Measurements from ENCODE around the gene HOXD13.

DNA sequence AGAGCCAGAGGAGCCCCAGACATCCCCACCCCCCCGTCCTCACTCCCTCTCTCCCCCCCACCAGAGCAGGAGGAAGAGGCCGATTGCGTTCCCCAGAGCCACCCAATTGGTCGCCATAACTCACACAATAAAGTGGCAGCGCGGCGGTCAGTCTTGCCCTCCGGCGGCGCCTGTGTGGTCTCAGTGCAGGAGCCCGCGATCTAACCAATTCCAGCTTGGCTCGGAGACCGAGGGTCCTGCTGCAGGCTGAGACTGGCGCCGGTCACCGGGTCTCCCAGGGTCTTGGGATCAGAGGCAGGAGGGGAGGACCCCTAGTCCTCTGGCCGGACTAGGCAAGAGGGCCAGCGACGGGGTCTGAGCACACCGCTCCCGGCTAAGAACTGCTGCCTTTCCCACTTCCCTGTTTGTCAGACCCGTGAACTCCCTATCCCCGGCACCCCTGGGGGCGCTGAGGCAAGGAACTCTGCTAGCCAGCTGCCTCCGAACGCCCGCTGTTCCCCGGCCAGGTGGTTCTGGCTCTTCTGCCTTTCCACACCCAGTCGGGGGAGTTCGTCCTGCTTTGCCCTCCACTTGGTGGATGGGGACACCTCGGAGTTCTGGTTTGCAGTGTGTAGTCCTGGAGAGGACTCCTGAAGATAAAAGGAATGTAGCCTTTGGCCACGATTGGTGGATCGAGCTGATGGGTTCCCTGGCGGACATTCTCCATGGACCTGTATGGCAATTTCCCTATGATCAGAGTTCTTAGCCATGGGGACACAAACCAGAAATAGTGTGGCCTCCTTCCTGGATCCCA is 6.0 kb downstream of the HOXD13 start:
- TF ChIP-seq KDM1A (IDR thresholded peaks at IDR 0.05; ENCODE audit: borderline replicate concordance, low read length) (no peak), ASH2L (IDR thresholded peaks at IDR 0.05; ENCODE audit: low read length) (no peak), CBX8 (IDR thresholded peaks at IDR 0.05; ENCODE audit: borderline replicate concordance, low read depth, low read length) (no peak), POLR2AphosphoS5 (IDR thresholded peaks at IDR 0.05; ENCODE audit: low read depth, low read length) (no peak), POLR2A (IDR thresholded peaks at IDR 0.05; ENCODE audit: control extremely low read depth in 1 of 2, low read depth in 2 of 2, low read length in 2 of 2) (no peak), YY1 (IDR thresholded peaks at IDR 0.05; ENCODE audit: low read depth, low read length) (no peak), TBP (IDR thresholded peaks at IDR 0.05; ENCODE audit: low read depth, low read length) (no peak), BCL11A (IDR thresholded peaks at IDR 0.05; ENCODE audit: low read depth in 2 of 2, low read length in 2 of 2) (no peak)
- TF ChIP-seq, protein P1, sequence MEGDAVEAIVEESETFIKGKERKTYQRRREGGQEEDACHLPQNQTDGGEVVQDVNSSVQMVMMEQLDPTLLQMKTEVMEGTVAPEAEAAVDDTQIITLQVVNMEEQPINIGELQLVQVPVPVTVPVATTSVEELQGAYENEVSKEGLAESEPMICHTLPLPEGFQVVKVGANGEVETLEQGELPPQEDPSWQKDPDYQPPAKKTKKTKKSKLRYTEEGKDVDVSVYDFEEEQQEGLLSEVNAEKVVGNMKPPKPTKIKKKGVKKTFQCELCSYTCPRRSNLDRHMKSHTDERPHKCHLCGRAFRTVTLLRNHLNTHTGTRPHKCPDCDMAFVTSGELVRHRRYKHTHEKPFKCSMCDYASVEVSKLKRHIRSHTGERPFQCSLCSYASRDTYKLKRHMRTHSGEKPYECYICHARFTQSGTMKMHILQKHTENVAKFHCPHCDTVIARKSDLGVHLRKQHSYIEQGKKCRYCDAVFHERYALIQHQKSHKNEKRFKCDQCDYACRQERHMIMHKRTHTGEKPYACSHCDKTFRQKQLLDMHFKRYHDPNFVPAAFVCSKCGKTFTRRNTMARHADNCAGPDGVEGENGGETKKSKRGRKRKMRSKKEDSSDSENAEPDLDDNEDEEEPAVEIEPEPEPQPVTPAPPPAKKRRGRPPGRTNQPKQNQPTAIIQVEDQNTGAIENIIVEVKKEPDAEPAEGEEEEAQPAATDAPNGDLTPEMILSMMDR (IDR thresholded peaks at IDR 0.05; ENCODE audit: control extremely low read depth in 1 of 3, insufficient read depth in 1 of 3, low read depth in 1 of 3, low read length in 3 of 3), result no peak
- TF ChIP-seq, protein P2, sequence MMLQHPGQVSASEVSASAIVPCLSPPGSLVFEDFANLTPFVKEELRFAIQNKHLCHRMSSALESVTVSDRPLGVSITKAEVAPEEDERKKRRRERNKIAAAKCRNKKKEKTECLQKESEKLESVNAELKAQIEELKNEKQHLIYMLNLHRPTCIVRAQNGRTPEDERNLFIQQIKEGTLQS (IDR thresholded peaks at IDR 0.05; ENCODE audit: insufficient read depth, low read depth, low read length), result no peak

All from H1 (cell line).